ENCODE results near the gene OR13C8.

DNA sequence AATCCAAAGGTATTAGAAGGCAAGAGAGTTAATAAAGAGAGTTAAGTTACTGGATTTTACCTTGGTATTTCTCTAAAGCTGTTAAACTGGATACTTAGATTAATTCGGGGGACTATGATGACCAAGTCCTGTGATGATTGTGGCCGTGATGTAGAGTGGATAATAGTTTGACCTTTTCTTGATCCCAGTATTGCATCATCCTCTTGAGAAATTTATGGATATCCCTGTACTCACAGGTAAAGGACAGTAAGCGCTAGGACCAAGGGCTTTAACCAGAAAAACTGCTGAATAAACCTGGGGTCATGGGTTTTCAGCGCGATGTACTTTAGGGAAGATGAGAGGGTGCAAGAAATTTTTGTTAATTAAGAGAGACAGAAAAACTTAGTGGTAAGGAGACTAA lies 8.3 kb downstream of the OR13C8 start:
- TF ChIP-seq TEAD4 (IDR thresholded peaks at IDR 0.05) (no peak), CEBPB (IDR thresholded peaks at IDR 0.05) (no peak), TAF1 (IDR thresholded peaks at IDR 0.05; ENCODE audit: low read depth) (no peak), YY1 (IDR thresholded peaks at IDR 0.05; ENCODE audit: low read depth) (no peak), CREB1 (IDR thresholded peaks at IDR 0.05; ENCODE audit: low read depth) (no peak), FOXM1 (IDR thresholded peaks at IDR 0.05; ENCODE audit: borderline replicate concordance, low read depth) (no peak), NFIC (IDR thresholded peaks at IDR 0.05) (no peak)
- TF ChIP-seq, protein P1, sequence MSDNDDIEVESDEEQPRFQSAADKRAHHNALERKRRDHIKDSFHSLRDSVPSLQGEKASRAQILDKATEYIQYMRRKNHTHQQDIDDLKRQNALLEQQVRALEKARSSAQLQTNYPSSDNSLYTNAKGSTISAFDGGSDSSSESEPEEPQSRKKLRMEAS (IDR thresholded peaks at IDR 0.05) = no peak

Data from Ishikawa (cell line).